Suprapubic skin (tissue), 4 donors: ENCODE results near the gene ZNF582. TPM values are rescaled to one million over a fixed set of nuclear protein-coding genes. Genes with fewer than 3 reads are reported as not detected.

Source experiments
- DNase-seq, 2 donors: peaks; one replicate each; pipeline ENCODE4 v3.0.0-alpha.2; 2019; ENCODE audit warnings: low spot score in 2 of 2
- H3K27ac ChIP-seq: fragments of 200-600 bp; sonication (generic); one replicate; pipeline ENCODE4 v1.5.1; 2019
- H3K27me3 ChIP-seq: fragments of 200-600 bp; sonication (generic); one replicate; pipeline ENCODE4 v1.5.1; 2019
- H3K36me3 ChIP-seq: fragments of 200-600 bp; sonication (generic); one replicate; pipeline ENCODE4 v1.5.1; 2019
- H3K4me1 ChIP-seq: fragments of 200-600 bp; sonication (generic); one replicate; pipeline ENCODE4 v1.5.1; 2019
- H3K4me3 ChIP-seq: fragments of 200-600 bp; sonication (generic); one replicate; pipeline ENCODE4 v1.5.1; 2019; ENCODE audit warnings: mild to moderate bottlenecking
- H3K9me3 ChIP-seq: fragments of 200-600 bp; sonication (generic); one replicate; pipeline ENCODE4 v1.5.1; 2019
- CTCF ChIP-seq, 2 donors: fragments of 200-600 bp in 1 of 2; fragments of 450-650 bp in 1 of 2; sonication (generic) in 1 of 2; IDR thresholded peaks; one replicate each; pipeline ENCODE4 v1.5.1; 2016 to 2019; ENCODE audit warnings: antibody characterized with exemption in 2 of 2, mild to moderate bottlenecking in 1 of 2, moderate library complexity in 1 of 2
- EP300 ChIP-seq: sonication (generic); formaldehyde crosslinking; IDR thresholded peaks from one replicate; pipeline ENCODE4 v1.6.1; 2017; ENCODE audit warnings: antibody characterized with exemption
- POLR2A ChIP-seq, 2 donors: fragments of 450-650 bp; IDR thresholded peaks; one replicate each; pipeline ENCODE4 v1.6.1; 2017; ENCODE audit warnings: antibody characterized with exemption in 2 of 2, mild to moderate bottlenecking in 2 of 2, moderate library complexity in 2 of 2
- POLR2AphosphoS5 ChIP-seq, 3 donors: sonication (generic); formaldehyde crosslinking; IDR thresholded peaks; one replicate each; pipeline ENCODE4 v1.6.1; 2017; ENCODE audit warnings: antibody characterized with exemption in 3 of 3
- WGBS: methylation state at CpG from one replicate; pipeline ENCODE4 v1.1.5; 2018; 5-methylcytosine and 5-hydroxymethylcytosine counted together
- total RNA-seq, 4 donors: library from RNA; depleted of rRNA; stranded (reverse); fragments of >200 nt; gene quantifications; one replicate each; pipeline ENCODE4 v1.1.0, GENCODE V29; 2016

Gene ZNF582
- 1 to 10 TPM; 2.6 to 5.2 (median 3.1) TPM for total RNA-seq

GRCh38 chr19:56393119-56394012, at the start of gene ZNF582:
ZNF582 (minus strand) TSS chr19:56393534; CDS start chr19:56391752, 1,782 bp downstream.
- H3K27me3 ChIP-seq, result no peaks in the 10 kb centered on the region
- H3K4me3 ChIP-seq, result peak within 1 kb of the TSS; percentile 88
- 2% methylated on average over 46 of the region's 73 CpGs for WGBS
- TF ChIP-seq EP300, result no peak
- peak; percentile 14 to 59 for TF ChIP-seq CTCF (IDR thresholded peaks at IDR 0.05)
- TF ChIP-seq POLR2A (IDR thresholded peaks at IDR 0.05), result no peak
- peak in 2 of 3 donors; percentile 31 to 82 for TF ChIP-seq POLR2AphosphoS5 (IDR thresholded peaks at IDR 0.05)
- peak within 1 kb of the TSS; percentile 93 for H3K27ac ChIP-seq
- peaks cover 12% of the 10 kb centered on the region for H3K4me1 ChIP-seq
- peaks cover 29% of the 10 kb centered on the region for H3K36me3 ChIP-seq
- peak; percentile 96 for DNase-seq
- H3K9me3 ChIP-seq, result no peaks in the 10 kb centered on the region

DNA sequence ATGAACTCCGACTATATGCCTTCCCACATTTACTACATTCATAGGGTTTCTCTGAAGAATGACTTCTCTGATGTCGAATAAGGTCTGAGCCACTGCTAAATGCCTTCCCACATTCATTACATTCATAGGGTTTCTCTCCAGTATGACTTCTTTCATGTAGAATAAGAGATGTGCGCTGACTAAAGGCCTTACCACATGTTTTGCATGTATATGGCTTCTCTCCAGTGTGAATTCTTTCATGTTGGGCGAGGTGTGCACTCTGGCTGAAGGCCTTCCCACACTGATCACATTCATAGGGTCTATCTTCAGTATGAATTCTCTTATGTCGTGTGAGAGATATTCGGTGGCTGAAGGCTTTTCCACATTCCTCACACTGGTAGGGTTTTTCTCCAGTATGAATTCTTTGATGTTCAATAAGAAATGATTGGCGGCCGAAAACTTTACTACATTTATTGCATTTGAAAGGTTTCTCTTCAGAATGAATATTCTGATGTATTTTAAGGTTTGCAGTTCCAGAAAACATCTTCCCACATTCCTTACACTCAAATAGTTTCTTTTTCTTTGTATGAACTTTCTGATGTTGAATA, 48.0 kb upstream of the ZNF582 start:
- WGBS, result 96% methylated on average over 8 of the region's 8 CpGs
- Histone ChIP-seq H3K9me3 (peaks cover 68% of the 10 kb centered on the region), H3K27ac (no peak overlapping the region), H3K4me3 (no peak overlapping the region), H3K36me3 (peaks cover 21% of the 10 kb centered on the region), H3K4me1 (no peaks in the 10 kb centered on the region), H3K27me3 (no peaks in the 10 kb centered on the region)
- TF ChIP-seq POLR2A (IDR thresholded peaks at IDR 0.05) (no peak), POLR2AphosphoS5 (IDR thresholded peaks at IDR 0.05) (no peak), CTCF (IDR thresholded peaks at IDR 0.05) (no peak), EP300 (no peak)
- DNase-seq, result no peak

DNA sequence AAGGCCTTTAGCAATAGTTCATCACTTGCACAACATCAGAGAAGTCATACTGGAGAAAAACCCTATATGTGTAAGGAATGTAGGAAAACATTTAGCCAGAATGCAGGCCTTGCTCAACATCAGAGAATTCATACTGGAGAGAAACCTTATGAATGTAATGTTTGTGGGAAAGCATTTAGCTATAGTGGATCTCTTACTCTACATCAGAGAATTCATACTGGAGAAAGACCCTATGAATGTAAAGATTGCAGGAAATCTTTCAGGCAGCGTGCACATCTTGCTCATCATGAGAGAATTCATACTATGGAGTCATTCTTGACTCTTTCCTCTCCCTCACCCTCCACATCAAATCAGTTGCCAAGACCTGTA, 30.6 kb upstream of the ZNF582 start:
- Histone ChIP-seq H3K36me3 (peaks cover 38% of the 10 kb centered on the region), H3K9me3 (peaks cover 96% of the 10 kb centered on the region), H3K4me3 (no peak overlapping the region), H3K27me3 (no peaks in the 10 kb centered on the region), H3K4me1 (no peaks in the 10 kb centered on the region), H3K27ac (no peak overlapping the region)
- TF ChIP-seq CTCF (IDR thresholded peaks at IDR 0.05), result no peak
- no peak for DNase-seq
- WGBS, result 95% methylated on average over 1 of the region's 1 CpG

DNA sequence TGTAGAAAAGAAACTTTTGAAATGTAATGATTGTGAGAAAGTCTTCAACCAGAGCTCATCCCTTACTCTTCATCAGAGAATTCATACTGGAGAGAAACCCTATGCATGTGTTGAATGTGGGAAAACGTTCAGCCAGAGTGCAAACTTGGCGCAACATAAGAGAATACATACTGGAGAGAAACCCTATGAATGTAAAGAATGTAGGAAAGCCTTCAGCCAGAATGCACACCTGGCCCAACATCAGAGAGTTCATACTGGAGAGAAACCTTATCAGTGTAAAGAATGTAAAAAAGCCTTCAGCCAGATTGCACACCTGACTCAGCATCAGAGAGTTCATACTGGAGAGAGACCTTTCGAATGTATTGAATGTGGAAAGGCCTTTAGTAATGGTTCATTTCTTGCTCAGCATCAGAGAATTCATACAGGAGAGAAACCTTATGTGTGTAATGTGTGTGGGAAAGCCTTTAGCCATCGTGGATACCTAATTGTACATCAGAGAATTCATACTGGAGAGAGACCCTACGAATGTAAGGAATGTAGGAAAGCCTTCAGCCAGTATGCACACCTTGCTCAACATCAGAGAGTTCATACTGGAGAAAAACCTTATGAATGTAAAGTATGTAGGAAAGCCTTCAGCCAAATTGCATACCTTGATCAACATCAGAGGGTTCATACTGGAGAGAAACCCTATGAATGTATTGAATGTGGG, 30.1 kb upstream of the ZNF582 start:
- Histone ChIP-seq H3K9me3 (peaks cover 91% of the 10 kb centered on the region), H3K27ac (no peak overlapping the region), H3K27me3 (no peaks in the 10 kb centered on the region), H3K4me1 (no peaks in the 10 kb centered on the region), H3K36me3 (peaks cover 42% of the 10 kb centered on the region), H3K4me3 (no peak overlapping the region)
- TF ChIP-seq POLR2AphosphoS5 (IDR thresholded peaks at IDR 0.05) (no peak), POLR2A (IDR thresholded peaks at IDR 0.05) (no peak), EP300 (no peak), CTCF (IDR thresholded peaks at IDR 0.05) (no peak)
- DNase-seq, result no peak
- WGBS, result 90% methylated on average over 5 of the region's 5 CpGs

DNA sequence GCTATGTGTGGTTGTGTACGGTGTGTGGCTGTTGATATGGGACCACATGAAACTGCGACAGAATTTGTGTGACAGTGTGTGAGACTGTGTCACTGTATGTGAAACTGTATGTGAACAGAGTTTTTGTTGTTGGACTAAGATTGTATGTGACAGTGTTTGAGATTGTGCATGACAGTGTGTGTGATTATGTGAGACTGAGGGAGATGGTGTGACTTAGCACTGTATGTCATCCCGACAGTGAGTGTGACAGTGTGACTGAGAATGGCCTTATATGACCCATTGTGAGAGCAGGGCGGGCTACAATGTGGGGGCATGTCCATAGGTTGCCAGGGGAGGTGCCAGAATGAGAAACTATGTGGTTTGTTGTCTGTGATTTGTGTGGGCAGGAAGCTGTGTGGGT, 11.7 kb upstream of the ZNF582 start:
- H3K27ac ChIP-seq, result no peak overlapping the region
- TF ChIP-seq CTCF (IDR thresholded peaks at IDR 0.05) (no peak), POLR2AphosphoS5 (IDR thresholded peaks at IDR 0.05) (no peak), EP300 (no peak), POLR2A (IDR thresholded peaks at IDR 0.05) (no peak)
- peaks cover 11% of the 10 kb centered on the region for H3K9me3 ChIP-seq
- peak overlapping the region; percentile 72 for H3K4me3 ChIP-seq
- no peak for DNase-seq
- 96% methylated on average over 4 of the region's 4 CpGs for WGBS
- H3K36me3 ChIP-seq, result peaks cover 35% of the 10 kb centered on the region
- peaks cover 14% of the 10 kb centered on the region for H3K4me1 ChIP-seq
- H3K27me3 ChIP-seq, result no peaks in the 10 kb centered on the region
